IMR-90 (cell line): ENCODE measurements around the gene RERE. TPM values are rescaled to one million over a fixed set of nuclear protein-coding genes. Genes with fewer than 3 reads are reported as not detected.
A peak's percentile ranks its signal among the peaks of the same experiment; 100 is the strongest.

ENCODE experiments used
- CHD1 ChIP-seq: IDR thresholded peaks from 2 replicates; pipeline ENCODE4 v1.6.1; 2012; ENCODE audit warnings: low read depth, low read length, improper control_type of control experiment
- FOS ChIP-seq: fragments of 150-350 bp; IDR thresholded peaks from 2 replicates; pipeline ENCODE4 v1.6.1; 2016; ENCODE audit warnings: low read depth, low read length
- MAFK ChIP-seq: IDR thresholded peaks from 2 replicates; pipeline ENCODE4 v1.6.1; 2012; ENCODE audit warnings: low read depth, low read length, improper control_type of control experiment
- MXI1 ChIP-seq: IDR thresholded peaks from 2 replicates; pipeline ENCODE4 v1.6.1; 2012; ENCODE audit warnings: low read depth, mild to moderate bottlenecking, low read length, moderate library complexity, borderline replicate concordance
- RFX5 ChIP-seq: IDR thresholded peaks from 2 replicates; pipeline ENCODE4 v1.8.0; 2012; ENCODE audit warnings: low read depth, mild to moderate bottlenecking, low read length, moderate library complexity
- polyA plus RNA-seq, 3 experiments: library from polyadenylated mRNA; depleted of rRNA; stranded (reverse); fragments of >200 nt; gene quantifications; 2 replicates each; pipeline ENCODE4 v1.2.3, GENCODE V29; 2012; ENCODE audit warnings: low replicate concordance in 1 of 3
- total RNA-seq: library from RNA; depleted of rRNA; stranded (reverse); fragments of >200 nt; gene quantifications from 2 replicates; pipeline ENCODE4 v1.2.3, GENCODE V29; 2012

RERE gene
- total and polyA plus RNA-seq, 2 of the 4 experiments (the other 2 are of a cell fraction): 11.5 to 25.1 TPM

- TF ChIP-seq MAFK (no peak), RFX5 (no peak), MXI1 (no peak), CHD1 (peak; percentile 60; the same call in 1 of the 2 replicates), FOS (0 out of 2 replicates have a peak, but pooled peaks have one; percentile 8)
Observed at GRCh38 chr1:8314346-8315280, 502.8 kb downstream of the RERE start (continued).
